ENCODE data around the gene CHAF1A.

DNA sequence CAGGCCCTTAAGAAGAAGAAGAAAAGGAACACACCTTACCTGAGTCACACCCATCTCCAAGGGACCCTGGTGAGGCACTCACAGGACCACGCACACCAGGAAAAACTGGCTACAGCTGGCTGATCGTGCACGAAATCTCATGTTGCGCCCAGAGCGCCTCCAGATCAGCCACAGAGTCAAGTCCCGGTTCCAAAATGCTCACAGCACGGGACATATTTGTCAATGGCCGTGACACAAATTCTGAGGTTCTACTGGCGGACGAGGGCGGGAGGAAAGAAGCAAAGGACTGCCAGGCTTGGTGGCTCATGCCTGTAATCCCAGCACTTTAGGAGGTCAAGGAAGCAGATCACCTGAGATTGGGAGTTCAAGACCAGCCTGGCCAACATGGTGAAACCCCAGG is 23.6 kb upstream of the CHAF1A start:
- no peak for TF ChIP-seq POLR2A (IDR thresholded peaks at IDR 0.05; ENCODE audit: low read depth, low read length)
- no peak for TF ChIP-seq POLR2AphosphoS5 (IDR thresholded peaks at IDR 0.05; ENCODE audit: low read depth, low read length)
- no peak for TF ChIP-seq TAF1 (IDR thresholded peaks at IDR 0.05; ENCODE audit: low read depth, low read length)

Data from GM12891 (cell line).